LNCaP clone FGC (cell line): ENCODE results near the gene USH1C.

Experiments
- DNase-seq: peaks from one replicate; pipeline ENCODE4 v3.0.0-alpha.2; 2011; ENCODE audit warnings: low read depth
- H3K4me3 ChIP-seq: 2 replicates; pipeline ENCODE4 v1.5.1; 2011; ENCODE audit warnings: mild to moderate bottlenecking, low read depth, low read length, control low read depth
- TF ChIP-seq, protein P1 (sequence below): IDR thresholded peaks from 2 replicates; pipeline ENCODE4 v1.5.1; 2012; ENCODE audit warnings: mild to moderate bottlenecking; ENCODE audit not compliant: control insufficient read depth, insufficient read depth; ENCODE audit errors: extremely low read depth

Gene USH1C

GRCh38 chr11:17544181-17544622, at the start of gene USH1C:
USH1C (minus strand) TSS chr11:17544416; CDS start chr11:17544307, 109 bp downstream.
- H3K4me3 ChIP-seq = no peak within 1 kb of the TSS
- DNase-seq = no peak
- TF ChIP-seq, protein P1, sequence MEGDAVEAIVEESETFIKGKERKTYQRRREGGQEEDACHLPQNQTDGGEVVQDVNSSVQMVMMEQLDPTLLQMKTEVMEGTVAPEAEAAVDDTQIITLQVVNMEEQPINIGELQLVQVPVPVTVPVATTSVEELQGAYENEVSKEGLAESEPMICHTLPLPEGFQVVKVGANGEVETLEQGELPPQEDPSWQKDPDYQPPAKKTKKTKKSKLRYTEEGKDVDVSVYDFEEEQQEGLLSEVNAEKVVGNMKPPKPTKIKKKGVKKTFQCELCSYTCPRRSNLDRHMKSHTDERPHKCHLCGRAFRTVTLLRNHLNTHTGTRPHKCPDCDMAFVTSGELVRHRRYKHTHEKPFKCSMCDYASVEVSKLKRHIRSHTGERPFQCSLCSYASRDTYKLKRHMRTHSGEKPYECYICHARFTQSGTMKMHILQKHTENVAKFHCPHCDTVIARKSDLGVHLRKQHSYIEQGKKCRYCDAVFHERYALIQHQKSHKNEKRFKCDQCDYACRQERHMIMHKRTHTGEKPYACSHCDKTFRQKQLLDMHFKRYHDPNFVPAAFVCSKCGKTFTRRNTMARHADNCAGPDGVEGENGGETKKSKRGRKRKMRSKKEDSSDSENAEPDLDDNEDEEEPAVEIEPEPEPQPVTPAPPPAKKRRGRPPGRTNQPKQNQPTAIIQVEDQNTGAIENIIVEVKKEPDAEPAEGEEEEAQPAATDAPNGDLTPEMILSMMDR = no peak

- no peak for DNase-seq
- TF ChIP-seq, protein P1 = no peak
- H3K4me3 ChIP-seq = no peak overlapping the region
Measured at GRCh38 chr11:17593466-17594245, 49.4 kb upstream of the USH1C start.

DNA sequence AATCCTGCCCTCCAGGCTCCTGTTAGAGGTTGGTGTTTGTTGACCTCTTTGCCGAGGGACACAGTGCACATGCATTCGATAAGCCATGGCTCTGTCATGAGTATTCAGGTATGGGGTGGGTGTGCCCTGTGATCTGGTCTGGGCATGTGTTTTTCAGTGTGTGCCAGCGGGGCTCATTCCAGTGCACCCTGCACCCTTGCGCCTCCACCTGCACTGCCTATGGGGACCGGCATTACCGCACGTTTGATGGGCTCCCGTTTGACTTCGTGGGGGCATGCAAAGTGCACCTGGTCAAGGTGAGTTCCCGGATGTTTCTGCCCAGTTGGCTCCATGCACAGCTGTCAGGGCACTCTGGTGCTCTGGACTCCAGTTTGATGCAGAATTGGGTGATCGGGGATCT, 47.1 kb upstream of the USH1C start:
- no peak overlapping the region for H3K4me3 ChIP-seq
- TF ChIP-seq, protein P1 = no peak
- no peak for DNase-seq

GRCh38 chr11:17590463-17590862, 46.2 kb upstream of the USH1C start:
- TF ChIP-seq, protein P1 = no peak
- H3K4me3 ChIP-seq = no peak overlapping the region
- DNase-seq = no peak

DNA sequence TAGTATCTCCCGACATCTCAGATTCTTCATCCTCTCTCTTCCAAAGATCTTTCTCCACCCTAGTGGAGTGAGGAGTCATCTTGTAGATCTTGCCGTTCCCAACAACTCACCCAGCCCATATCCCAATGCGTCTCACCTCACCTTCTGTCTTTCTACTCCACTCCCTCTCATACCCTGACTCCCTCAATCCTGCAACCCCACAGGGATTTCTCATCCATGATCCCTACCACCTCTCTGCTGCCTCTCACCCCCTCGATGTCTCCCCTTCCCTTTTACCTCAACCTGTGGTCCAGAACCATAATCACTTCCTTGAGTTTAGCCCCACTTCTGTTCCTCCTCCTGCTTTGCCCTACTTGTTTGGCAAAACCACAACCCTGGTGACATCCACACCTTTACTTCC, 44.5 kb upstream of the USH1C start:
- no peak for DNase-seq
- no peak overlapping the region for H3K4me3 ChIP-seq
- TF ChIP-seq, protein P1 = no peak

- H3K4me3 ChIP-seq = no peak overlapping the region
- TF ChIP-seq, protein P1 = no peak
- DNase-seq = no peak
Measured at GRCh38 chr11:17588166-17588565, 44.0 kb upstream of the USH1C start.
